DMS114 treated with DMSO at 0.1 percent for 48 hours (cell line): ENCODE data around the gene DHX38.

Experiments
- DNase-seq: peaks from one replicate; lab custom pipeline; 2025; ENCODE audit not compliant: unreplicated experiment; lab: John Stamatoyannopoulos, UW

Gene DHX38

GRCh38 chr16:72120026-72120425, 26.4 kb downstream of the DHX38 start:
- DNase-seq, result no peak

DNA sequence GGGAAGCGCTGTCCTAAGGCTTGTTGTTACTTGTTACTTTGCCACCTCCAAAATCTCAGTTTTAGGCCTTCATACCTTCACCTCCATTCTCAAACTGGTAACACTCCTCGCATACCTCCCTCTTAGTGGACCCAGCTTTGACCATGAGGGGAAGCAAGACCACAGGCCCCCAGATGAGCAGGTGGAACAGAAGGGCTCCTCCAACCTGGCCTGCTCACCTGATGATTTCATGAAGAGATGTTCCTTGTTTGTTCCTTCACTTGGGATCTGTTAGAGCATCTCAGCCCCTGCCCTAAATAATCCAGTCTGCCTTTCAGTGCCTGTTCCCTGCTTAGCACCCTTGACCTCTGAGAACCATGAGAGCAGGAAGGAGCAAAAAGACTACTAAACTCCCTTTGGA, 28.7 kb downstream of the DHX38 start:
- DNase-seq, result no peak

- no peak for DNase-seq
These were observed 29.3 kb downstream of the DHX38 start for GRCh38 chr16:72122916-72123315.

DNA sequence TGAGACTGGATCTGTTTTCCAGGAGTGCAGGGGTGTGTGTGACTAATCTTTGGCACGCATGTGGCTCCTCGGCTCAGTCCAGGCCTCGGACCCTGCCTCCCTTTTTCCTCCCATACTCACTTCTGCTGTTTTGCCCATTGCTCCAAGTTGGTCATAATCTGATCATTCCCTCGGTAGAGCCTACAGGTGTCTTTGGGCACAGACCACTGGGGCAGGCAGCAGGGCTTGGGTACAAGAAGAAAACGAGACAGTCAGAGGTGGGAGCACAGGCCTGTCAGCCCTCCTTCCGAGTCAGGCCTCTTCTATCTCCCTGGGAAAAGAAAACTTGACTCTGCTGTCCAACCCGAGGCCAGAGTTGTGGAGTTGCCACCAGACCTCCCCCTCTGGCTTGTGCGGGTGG, 29.8 kb downstream of the DHX38 start:
- no peak for DNase-seq

GRCh38 chr16:72124148-72124547, 30.5 kb downstream of the DHX38 start:
- DNase-seq, result no peak

- DNase-seq, result peak; percentile 68
These were observed 31.4 kb downstream of the DHX38 start for GRCh38 chr16:72124761-72125634.

DNA sequence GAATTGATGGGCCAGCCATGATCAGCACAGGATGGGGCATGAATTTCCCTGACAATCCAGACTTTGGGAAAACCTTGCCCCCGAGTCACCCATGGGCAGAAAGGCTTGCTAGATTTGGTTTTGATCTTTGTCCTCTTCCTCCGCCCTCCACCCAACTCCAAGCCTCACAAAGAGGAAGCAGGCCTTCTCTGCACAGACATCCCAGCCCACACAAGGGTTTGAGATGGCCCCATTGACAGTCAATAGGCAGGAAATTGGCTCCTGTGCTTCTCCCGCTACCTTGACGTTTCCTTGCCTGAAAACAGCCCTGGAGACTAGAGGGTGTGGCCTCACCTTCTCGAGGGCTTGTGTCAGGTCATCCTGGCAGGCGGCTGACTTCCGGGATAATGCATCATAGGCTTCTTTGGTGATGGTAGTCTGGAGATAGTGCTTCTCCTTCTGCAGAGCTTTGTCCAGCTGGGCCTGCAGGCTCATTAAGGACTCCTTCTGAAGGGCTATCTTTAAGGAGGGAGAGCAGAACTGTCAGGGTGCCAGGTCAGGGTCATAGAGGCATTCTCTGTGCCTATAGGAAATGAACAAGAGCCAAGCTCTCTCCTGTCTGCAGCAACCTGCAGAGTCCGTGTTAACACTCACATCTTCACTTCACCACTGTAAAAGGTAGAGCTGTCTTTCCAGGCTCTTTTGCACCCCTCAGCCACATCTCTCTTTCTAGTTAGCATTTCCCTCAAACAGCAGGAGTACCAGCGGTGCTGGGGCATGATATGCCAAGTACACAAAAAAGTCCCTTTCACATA, 32.2 kb downstream of the DHX38 start:
- DNase-seq, result no peak

- DNase-seq, result no peak
These were observed 32.8 kb downstream of the DHX38 start for GRCh38 chr16:72126429-72126765.

DNA sequence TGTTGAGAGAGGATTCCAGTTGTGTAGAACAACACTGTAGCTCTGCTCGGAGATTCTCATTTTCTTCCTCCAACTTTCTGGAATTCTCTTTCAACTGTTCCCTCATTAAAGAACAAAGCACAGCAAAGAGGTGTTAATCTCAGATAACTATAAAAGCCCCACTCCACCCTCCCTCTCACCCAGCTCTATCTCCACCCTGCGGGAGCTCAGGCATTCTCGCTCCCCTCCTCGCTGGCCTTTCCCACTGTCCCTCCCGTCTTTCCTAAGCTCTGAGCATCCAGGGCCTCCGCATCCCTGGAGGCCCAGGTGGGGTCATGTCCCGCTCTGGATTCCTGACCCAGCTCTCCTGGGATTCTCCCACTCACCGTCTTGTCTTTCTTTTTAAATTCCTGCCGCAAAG, 35.1 kb downstream of the DHX38 start:
- no peak for DNase-seq

DNA sequence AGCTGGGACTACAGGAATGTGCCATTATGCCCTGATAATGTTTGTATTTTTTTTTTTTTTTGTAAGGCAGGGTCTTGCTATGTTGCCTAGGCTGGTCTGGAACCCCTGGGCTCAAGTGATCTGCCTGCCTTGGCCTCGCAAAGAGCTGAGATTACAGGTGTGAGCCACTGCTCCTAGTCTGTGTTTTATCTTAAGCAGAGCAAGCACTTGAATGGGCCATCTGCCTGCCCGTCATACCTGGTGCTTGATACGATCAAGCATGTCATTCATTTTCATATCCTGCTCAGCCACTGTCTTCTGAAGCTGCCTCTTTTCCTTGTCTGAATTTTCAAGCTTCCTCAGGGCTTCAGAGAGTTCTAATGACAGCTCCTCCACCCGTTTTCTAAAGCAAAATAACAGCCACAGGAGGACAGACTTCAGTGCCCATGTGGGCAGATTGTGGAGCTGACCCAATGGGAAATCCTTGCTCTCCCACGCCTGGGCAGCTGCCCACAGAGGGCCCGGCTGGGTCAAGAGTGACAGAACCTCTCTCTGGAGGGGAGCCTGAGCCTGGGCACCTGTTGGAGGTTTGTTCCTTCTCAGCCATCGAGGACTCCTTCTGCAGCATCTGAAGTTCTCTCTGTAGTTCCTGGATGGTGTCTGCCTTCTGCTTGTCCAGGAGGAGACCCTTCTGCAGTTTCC, 36.5 kb downstream of the DHX38 start:
- no peak for DNase-seq

DNA sequence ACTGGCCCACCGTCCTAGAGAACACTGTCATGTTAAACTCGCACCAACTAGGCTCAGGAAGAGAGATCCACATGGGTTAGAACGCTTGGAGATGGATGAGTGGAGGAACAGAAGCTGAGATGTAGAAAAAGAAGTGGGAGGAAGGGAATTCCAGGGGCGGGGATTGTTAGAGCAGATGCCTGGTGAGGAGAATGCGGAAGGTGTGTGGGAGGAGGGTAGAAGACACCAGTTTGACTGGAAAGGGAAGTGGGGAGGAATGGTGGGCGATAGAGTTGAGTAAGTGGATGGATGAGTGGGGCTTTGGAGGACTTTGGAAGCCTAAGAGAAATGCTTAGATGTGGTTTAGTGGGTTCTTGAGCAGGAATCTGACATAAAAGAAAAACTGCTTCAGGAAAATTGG, 37.4 kb downstream of the DHX38 start:
- DNase-seq, result no peak

GRCh38 chr16:72132726-72133125, 39.1 kb downstream of the DHX38 start:
- DNase-seq, result no peak

DNA sequence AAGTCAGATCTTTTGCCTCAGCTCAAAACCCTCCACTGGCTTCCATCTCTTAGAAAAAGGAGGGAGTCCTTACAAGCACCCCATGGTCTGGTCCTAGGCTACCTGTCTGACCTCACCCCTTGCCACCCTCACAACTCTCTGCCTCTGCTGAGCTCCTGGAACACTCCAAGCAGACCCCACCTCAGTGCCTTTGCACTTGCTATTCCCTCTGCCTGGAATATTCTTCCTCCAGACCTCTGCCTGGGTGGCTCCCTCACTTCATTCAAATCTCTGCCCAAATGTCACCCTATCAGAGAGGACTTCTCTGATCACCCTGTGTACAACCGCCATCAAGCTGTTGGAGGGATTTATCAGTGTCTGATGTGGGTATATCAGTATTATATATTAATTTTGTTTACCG, 40.9 kb downstream of the DHX38 start:
- no peak for DNase-seq

- no peak for DNase-seq
These were observed 43.9 kb downstream of the DHX38 start for GRCh38 chr16:72137380-72138063.

DNA sequence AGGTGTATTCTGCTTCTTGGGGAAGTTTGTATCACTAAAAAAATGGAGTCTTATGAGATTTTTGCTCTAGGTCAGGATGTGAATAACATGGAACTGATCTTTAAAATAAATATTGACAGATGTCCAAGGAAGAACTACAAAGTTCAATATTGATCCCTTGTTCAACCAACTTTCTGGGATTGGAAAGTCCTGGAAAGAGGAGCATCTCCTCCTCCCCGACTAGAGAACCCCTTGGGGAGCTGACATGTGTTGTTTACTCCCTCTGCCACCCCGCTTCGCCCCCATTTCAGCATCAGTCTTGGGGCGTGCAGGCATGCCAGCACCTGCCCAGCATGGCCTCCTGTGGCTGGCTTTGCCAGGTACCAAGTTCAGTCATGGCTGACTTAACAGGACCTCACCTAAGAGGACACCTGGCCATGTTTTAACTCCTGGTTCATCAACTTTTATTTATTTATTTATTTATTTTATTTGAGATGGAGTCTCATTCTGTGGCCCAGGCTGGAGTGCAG, 44.5 kb downstream of the DHX38 start:
- DNase-seq, result no peak

- DNase-seq, result no peak
These were observed 46.3 kb downstream of the DHX38 start for GRCh38 chr16:72139908-72140307.

GRCh38 chr16:72142476-72142875, 48.8 kb downstream of the DHX38 start:
- DNase-seq, result no peak

- DNase-seq, result peak; percentile 26
These were observed 56.2 kb downstream of the DHX38 start for GRCh38 chr16:72149676-72150464.

DNA sequence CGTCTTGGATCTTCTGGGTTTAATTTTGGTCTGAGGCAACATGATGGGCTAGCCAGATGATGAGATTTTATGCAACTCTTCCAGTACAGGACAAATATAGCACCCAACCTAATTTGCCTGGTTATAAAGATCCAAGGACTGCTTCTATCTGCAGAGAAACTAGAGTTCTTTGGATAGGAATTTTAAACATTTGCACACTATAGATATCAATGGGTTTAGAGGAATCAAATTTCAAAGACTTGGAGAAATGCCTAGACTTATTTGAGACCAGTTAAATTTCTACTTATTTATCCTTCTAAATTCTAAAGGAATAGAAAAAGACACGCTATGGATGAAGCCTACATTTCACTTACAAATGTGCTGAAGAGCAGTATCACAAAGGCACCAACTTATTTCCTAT, 65.7 kb downstream of the DHX38 start:
- DNase-seq, result no peak

- no peak for DNase-seq
These were observed 66.2 kb downstream of the DHX38 start for GRCh38 chr16:72159801-72160200.
